Epithelial cell of proximal tubule (primary cell): ENCODE measurements around the gene COL16A1. TPM values are rescaled to one million over a fixed set of nuclear protein-coding genes. Genes with fewer than 3 reads are reported as not detected.

Experiments used
- DNase-seq: peaks from one replicate; pipeline ENCODE4 v3.0.0-alpha.2; 2011; ENCODE audit warnings: low read depth
- H3K4me3 ChIP-seq: 2 replicates; pipeline ENCODE4 v1.5.1; 2011; ENCODE audit warnings: low read depth, mild to moderate bottlenecking, low read length
- total RNA-seq: library from RNA; depleted of rRNA; stranded (reverse); fragments of >200 nt; gene quantifications from 2 replicates; pipeline ENCODE4 v1.2.3, GENCODE V29; 2015
- TF ChIP-seq, protein P1 (sequence below): conservative IDR thresholded peaks from 2 replicates; pipeline ENCODE4 v1.5.1; 2012; ENCODE audit warnings: low read depth, mild to moderate bottlenecking, low read length

Gene COL16A1
- total RNA-seq, 1 donor from 2014 or later: 5.3 TPM

DNA sequence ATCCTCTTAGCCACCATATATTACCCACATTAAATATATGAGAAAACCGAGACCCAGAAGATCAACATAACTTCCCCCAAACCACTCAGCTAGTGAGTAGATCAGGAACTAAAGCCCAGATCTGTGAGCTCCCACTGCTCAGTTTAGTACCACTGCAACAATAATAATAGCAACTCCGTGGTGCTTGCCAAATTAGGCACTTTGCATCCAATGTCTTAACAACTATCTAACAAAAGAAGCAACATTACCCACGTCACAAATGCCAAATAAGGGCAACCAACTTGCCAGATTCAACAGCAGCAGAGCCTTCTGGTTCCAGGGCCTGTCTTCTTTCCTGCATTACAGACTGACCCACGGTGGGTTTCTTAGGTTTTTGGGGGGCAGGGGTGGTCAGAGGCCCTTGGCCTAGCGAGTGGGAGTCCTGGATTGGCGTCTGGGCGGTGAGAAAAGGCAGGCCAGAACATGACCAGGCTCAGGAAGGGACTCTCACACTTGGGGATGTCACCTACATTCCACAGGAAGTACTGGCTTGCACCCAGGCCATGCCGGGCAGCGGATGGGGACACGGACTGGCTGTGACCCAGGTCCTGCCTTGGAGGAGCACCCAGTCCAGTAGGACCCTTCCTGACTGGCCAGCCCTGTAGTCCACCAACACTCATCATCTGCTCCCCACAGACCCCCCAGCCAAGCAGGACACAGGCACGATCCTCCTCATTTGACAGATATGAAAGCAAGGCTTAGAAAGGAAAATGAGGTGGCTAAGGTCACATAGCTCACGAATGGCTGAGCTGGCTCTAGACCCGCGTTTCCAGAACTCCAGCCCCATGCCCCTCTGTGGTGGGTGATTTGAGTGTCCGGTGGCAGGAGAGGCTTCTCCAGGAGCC, 81.7 kb downstream of the COL16A1 start:
- DNase-seq: no peak
- H3K4me3 ChIP-seq: no peak overlapping the region
- TF ChIP-seq, protein P1, sequence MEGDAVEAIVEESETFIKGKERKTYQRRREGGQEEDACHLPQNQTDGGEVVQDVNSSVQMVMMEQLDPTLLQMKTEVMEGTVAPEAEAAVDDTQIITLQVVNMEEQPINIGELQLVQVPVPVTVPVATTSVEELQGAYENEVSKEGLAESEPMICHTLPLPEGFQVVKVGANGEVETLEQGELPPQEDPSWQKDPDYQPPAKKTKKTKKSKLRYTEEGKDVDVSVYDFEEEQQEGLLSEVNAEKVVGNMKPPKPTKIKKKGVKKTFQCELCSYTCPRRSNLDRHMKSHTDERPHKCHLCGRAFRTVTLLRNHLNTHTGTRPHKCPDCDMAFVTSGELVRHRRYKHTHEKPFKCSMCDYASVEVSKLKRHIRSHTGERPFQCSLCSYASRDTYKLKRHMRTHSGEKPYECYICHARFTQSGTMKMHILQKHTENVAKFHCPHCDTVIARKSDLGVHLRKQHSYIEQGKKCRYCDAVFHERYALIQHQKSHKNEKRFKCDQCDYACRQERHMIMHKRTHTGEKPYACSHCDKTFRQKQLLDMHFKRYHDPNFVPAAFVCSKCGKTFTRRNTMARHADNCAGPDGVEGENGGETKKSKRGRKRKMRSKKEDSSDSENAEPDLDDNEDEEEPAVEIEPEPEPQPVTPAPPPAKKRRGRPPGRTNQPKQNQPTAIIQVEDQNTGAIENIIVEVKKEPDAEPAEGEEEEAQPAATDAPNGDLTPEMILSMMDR: no peak

GRCh38 chr1:31621498-31621820, 82.4 kb downstream of the COL16A1 start:
- DNase-seq: no peak
- TF ChIP-seq, protein P1: no peak
- H3K4me3 ChIP-seq: no peak overlapping the region

DNA sequence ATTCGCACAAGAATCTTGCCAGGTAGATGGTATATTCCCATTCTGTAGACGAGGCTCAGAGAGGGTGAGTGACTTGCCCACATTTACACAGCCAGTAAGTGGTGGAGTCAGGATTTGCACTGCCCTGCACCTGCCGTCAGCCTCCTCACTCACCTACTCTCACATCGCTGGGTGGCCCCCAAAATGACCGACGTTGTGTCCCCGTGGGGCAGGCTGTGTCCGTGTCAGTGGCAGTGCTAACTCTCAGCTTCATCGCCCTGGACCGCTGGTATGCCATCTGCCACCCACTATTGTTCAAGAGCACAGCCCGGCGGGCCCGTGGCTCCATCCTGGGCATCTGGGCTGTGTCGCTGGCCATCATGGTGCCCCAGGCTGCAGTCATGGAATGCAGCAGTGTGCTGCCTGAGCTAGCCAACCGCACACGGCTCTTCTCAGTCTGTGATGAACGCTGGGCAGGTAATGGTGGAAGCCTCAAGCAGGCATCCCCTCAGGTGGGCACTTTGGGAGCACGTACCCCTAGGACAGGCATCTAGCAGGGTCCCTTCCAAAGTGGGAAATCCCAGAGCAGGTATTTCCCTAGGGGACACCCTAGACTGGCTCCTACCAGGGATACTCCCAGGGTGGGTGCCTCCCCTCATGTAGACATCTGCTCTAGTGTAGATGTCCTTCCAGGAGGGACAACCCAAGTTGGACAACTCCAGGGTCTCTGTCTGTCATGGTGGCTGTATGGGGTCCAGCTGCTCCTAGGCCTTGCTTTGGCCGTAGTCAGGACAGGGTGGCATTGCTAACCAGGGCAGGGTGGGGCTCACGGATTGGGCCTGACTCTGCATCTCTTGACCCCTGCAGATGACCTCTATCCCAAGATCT, 83.0 kb downstream of the COL16A1 start:
- TF ChIP-seq, protein P1: no peak
- no peak overlapping the region for H3K4me3 ChIP-seq
- DNase-seq: no peak

DNA sequence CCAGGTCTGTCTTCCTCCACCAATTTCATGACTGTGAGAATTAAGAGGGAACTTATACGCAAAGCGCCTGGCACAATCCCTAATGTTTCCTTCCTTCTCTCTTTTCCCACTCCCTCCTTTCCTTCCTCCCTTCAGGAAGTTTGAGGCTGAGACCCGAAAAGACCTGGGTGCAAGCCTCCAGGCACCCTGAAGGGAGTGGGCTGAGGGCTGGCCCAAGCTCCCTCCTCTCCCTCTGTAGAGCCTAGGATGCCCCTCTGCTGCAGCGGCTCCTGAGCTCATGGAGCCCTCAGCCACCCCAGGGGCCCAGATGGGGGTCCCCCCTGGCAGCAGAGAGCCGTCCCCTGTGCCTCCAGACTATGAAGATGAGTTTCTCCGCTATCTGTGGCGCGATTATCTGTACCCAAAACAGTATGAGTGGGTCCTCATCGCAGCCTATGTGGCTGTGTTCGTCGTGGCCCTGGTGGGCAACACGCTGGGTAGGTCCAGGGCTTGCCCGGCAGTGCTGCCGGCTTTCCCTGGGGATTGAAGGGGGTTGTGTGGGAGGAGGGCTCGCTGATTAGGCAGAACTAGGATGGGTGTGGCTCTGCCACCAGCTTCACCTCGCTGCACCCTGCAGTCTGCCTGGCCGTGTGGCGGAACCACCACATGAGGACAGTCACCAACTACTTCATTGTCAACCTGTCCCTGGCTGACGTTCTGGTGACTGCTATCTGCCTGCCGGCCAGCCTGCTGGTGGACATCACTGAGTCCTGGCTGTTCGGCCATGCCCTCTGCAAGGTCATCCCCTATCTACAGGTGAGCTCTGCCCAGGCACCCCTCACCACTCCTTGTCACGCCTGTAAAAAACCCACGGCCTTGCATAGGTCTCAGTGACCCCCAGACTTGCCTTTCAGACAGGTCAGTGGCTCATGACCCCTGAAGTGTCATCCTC, 84.6 kb downstream of the COL16A1 start:
- H3K4me3 ChIP-seq: no peak overlapping the region
- TF ChIP-seq, protein P1: no peak
- DNase-seq: no peak

DNA sequence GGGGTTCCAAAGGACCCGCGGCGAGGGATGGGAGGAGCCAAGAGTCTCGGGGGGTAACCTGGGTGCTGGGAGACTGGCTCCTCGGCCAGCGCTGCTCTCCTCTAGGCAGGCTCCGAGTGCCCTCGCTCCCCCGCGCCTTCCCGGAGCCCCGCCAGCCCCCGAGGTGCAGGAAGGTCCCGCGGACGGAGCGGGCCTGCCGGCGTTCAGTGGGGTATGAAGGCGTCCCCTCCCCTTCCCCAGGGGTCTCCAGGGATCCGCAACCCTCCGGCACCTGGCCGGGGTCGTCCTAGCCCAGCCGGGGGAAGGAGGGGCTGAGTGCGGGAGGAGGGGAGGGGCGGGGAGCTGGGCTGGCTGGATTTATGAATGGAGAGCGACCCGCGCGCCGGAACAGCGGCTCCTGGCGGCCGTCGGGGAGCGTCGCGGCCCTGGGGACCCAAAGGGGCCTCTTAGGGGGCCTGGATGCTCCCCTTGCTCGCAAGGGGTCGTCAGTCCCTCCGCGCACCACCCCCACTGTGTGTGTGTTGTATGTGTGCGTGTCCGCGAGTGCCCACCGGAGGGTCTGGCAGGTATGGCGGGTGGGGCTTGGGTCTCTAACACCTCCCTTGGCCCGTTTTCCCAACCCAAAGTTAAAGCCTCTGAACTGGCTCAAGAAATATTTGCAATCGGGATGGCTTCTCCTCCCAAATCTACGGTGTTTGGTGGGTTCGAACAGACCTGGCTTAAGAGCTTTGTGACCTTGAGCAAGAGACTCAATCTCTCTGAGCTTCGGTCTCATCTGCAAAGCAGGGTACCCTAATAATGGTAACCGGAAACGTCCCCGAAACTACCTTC, 85.7 kb downstream of the COL16A1 start:
- TF ChIP-seq, protein P1: peak; percentile 74
- DNase-seq: no peak

More for the DNA sequence above, 85.7 kb downstream of the COL16A1 start:
- H3K4me3 ChIP-seq: peak overlapping the region; percentile 60
